Stimulated activated CD8-positive, alpha-beta memory T cell treated with anti-CD3 and anti-CD28 coated beads, Interleukin-4, amount 100 ng/mL, for 1 hour (primary cell): ENCODE results near the gene CDIPT.

Experiments used
- DNase-seq, 2 donors: peaks; one replicate each; pipeline ENCODE4 v3.0.0-alpha.2; 2020; ENCODE audit warnings: low read depth in 2 of 2, low spot score in 1 of 2

The CDIPT gene

GRCh38 chr16:29831490-29831889 lies 31.5 kb downstream of the CDIPT start:
- no peak for DNase-seq

- no peak for DNase-seq
Observed at GRCh38 chr16:29830774-29831173, 32.3 kb downstream of the CDIPT start.

GRCh38 chr16:29826342-29826695 lies 36.7 kb downstream of the CDIPT start:
- no peak for DNase-seq

- DNase-seq: no peak
Observed at GRCh38 chr16:29825145-29826044, 37.6 kb downstream of the CDIPT start.

- no peak for DNase-seq
Observed at GRCh38 chr16:29824589-29825144, 38.4 kb downstream of the CDIPT start.

- no peak for DNase-seq
Observed at GRCh38 chr16:29821643-29822115, 41.3 kb downstream of the CDIPT start.

- no peak for DNase-seq
Observed at GRCh38 chr16:29820730-29821642, 42.0 kb downstream of the CDIPT start.

- no peak for DNase-seq
Observed at GRCh38 chr16:29820271-29820701, 42.7 kb downstream of the CDIPT start, which contains the start of gene MVP. MVP (plus strand) TSS chr16:29820462; CDS start chr16:29830550, 10,088 bp downstream.

GRCh38 chr16:29819506-29819905 lies 43.5 kb downstream of the CDIPT start:
- no peak for DNase-seq

GRCh38 chr16:29818082-29818481 lies 44.9 kb downstream of the CDIPT start:
- no peak for DNase-seq

GRCh38 chr16:29816694-29817441 lies 46.2 kb downstream of the CDIPT start:
- no peak for DNase-seq

- DNase-seq: peak; percentile 91 to 97
Observed at GRCh38 chr16:29815793-29816693, 47.0 kb downstream of the CDIPT start, which contains the start of gene PAGR1. PAGR1 (plus strand) TSS chr16:29816152; CDS start chr16:29816526, 374 bp downstream.

GRCh38 chr16:29815032-29815721 lies 47.8 kb downstream of the CDIPT start:
- DNase-seq: no peak

GRCh38 chr16:29814592-29814991 lies 48.4 kb downstream of the CDIPT start:
- no peak for DNase-seq

- DNase-seq: no peak
Observed at GRCh38 chr16:29813644-29814562, 49.1 kb downstream of the CDIPT start.

GRCh38 chr16:29812754-29813643 lies 50.0 kb downstream of the CDIPT start:
- no peak for DNase-seq
